IMR-90 (cell line): ENCODE data around the gene GNAI2.

ENCODE experiments used
- BHLHE40 ChIP-seq: fragments of 150-350 bp; IDR thresholded peaks from 2 replicates; pipeline ENCODE4 v1.6.1; 2016; ENCODE audit warnings: mild to moderate bottlenecking, low read depth, low read length
- CEBPB ChIP-seq: IDR thresholded peaks from 2 replicates; pipeline ENCODE4 v1.6.1; 2012; ENCODE audit warnings: low read depth, low read length, improper control_type of control experiment
- CHD1 ChIP-seq: IDR thresholded peaks from 2 replicates; pipeline ENCODE4 v1.6.1; 2012; ENCODE audit warnings: low read depth, low read length, improper control_type of control experiment
- CTCF ChIP-seq: conservative IDR thresholded peaks from 2 replicates; pipeline ENCODE4 v1.5.1; 2012; ENCODE audit warnings: mild to moderate bottlenecking, low read depth, low read length, improper control_type of control experiment
- ELK1 ChIP-seq: fragments of 150-350 bp; IDR thresholded peaks from 2 replicates; pipeline ENCODE4 v1.6.1; 2016; ENCODE audit warnings: low read depth, mild to moderate bottlenecking, low read length, moderate library complexity, borderline replicate concordance
- FOS ChIP-seq: fragments of 150-350 bp; IDR thresholded peaks from 2 replicates; pipeline ENCODE4 v1.6.1; 2016; ENCODE audit warnings: low read depth, low read length
- MAFK ChIP-seq: IDR thresholded peaks from 2 replicates; pipeline ENCODE4 v1.6.1; 2012; ENCODE audit warnings: low read depth, low read length, improper control_type of control experiment
- MXI1 ChIP-seq: IDR thresholded peaks from 2 replicates; pipeline ENCODE4 v1.6.1; 2012; ENCODE audit warnings: low read depth, mild to moderate bottlenecking, low read length, moderate library complexity, borderline replicate concordance
- POLR2A ChIP-seq: IDR thresholded peaks from 2 replicates; pipeline ENCODE4 v1.6.1; 2012; ENCODE audit warnings: mild to moderate bottlenecking, low read depth, low read length
- RAD21 ChIP-seq: IDR thresholded peaks from 2 replicates; pipeline ENCODE4 v1.6.1; 2012; ENCODE audit warnings: low read length, improper control_type of control experiment
- RCOR1 ChIP-seq: IDR thresholded peaks from 2 replicates; pipeline ENCODE4 v1.6.1; 2012; ENCODE audit warnings: mild to moderate bottlenecking, low read length, improper control_type of control experiment; ENCODE audit not compliant: insufficient replicate concordance
- RFX5 ChIP-seq: IDR thresholded peaks from 2 replicates; pipeline ENCODE4 v1.8.0; 2012; ENCODE audit warnings: low read depth, mild to moderate bottlenecking, low read length, moderate library complexity
- SMC3 ChIP-seq: fragments of 150-350 bp; IDR thresholded peaks from 2 replicates; pipeline ENCODE4 v1.6.1; 2016; ENCODE audit warnings: low read depth, mild to moderate bottlenecking, antibody characterized with exemption, low read length, moderate library complexity
- USF2 ChIP-seq: fragments of 150-350 bp; IDR thresholded peaks from 2 replicates; pipeline ENCODE4 v1.6.1; 2017; ENCODE audit warnings: mild to moderate bottlenecking, antibody characterized with exemption, low read length, low read depth

GRCh38 chr3:50273689-50274065, 37.7 kb downstream of the GNAI2 start:
- TF ChIP-seq CTCF: no peak
- no peak for TF ChIP-seq ELK1
- TF ChIP-seq USF2: no peak
- no peak for TF ChIP-seq POLR2A
- TF ChIP-seq SMC3: no peak
- TF ChIP-seq FOS: no peak
- TF ChIP-seq RAD21: no peak
- no peak for TF ChIP-seq CEBPB
- no peak for TF ChIP-seq CHD1
- TF ChIP-seq MXI1: no peak
- no peak for TF ChIP-seq RFX5
- TF ChIP-seq MAFK: no peak
- TF ChIP-seq BHLHE40: no peak
- TF ChIP-seq RCOR1: no peak
